Subcutaneous adipose tissue (tissue), 4 donors: ENCODE data around the gene PLEKHG5. TPM values are rescaled to one million over a fixed set of nuclear protein-coding genes. Genes with fewer than 3 reads are reported as not detected.

Source experiments
- CTCF ChIP-seq: fragments of 450-650 bp; IDR thresholded peaks from one replicate; pipeline ENCODE4 v1.5.1; 2016; ENCODE audit warnings: low read depth, mild to moderate bottlenecking, control low read depth, antibody characterized with exemption, moderate library complexity
- total RNA-seq, 4 donors: library from RNA; depleted of rRNA; stranded (reverse); fragments of >200 nt; gene quantifications; one replicate each; pipeline ENCODE4 v1.1.0, GENCODE V29; 2016

Gene PLEKHG5
- total RNA-seq, 4 donors from 2014 or later: 2.4 to 15.4 (median 3.6) TPM

GRCh38 chr1:6515771-6516170, 24.3 kb upstream of the PLEKHG5 start:
- TF ChIP-seq CTCF: no peak

GRCh38 chr1:6513320-6513801, 21.9 kb upstream of the PLEKHG5 start:
- TF ChIP-seq CTCF: no peak

GRCh38 chr1:6512908-6513280, 21.4 kb upstream of the PLEKHG5 start:
- TF ChIP-seq CTCF: no peak

- TF ChIP-seq CTCF: no peak
These were observed 20.9 kb upstream of the PLEKHG5 start for GRCh38 chr1:6512245-6512907.

GRCh38 chr1:6511561-6512244, 20.2 kb upstream of the PLEKHG5 start:
- TF ChIP-seq CTCF: no peak

DNA sequence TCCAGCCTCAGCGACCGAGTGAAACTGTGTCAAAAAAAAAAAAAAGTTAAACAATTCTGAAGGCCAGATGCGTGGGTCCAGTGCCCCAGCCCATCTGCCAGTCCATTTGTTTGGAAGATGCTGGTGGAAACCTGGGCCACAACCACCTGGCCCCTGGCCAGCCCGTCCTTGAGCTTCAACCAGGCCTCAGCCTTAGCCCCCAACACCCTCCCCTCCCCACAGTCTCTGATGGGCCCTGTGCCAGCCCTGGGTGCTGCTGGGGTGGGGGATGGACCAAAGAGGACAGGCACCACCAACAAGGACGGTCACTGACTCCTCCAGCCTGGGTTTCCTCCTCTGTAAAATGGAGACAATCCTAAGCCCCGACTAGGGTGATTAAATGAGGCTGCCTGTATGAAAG, 19.6 kb upstream of the PLEKHG5 start:
- no peak for TF ChIP-seq CTCF

DNA sequence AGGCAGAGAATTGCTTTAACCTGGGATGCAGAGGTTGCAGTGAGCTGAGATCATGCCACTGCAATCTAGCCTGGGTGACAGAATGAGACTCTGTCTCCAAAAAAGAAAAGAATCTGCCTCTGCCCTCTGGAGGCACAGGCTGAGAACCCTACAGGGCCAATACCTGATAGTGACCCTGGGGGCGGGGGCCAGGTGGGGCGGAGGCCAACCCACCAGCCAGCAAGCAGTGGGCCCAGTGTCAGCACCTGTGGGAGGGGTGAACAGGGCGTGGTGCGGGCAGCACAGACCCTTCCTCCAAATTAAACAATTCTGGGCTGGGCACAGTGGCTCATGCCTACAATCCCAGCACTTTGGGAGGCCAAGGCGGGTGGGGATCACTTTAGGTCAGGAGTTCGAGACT, 19.0 kb upstream of the PLEKHG5 start:
- no peak for TF ChIP-seq CTCF
